Central memory CD4-positive, alpha-beta T cell (primary cell): ENCODE results near the gene APMAP.

Experiments used
- DNase-seq: peaks from one replicate; pipeline ENCODE4 v3.0.0; 2022
- total RNA-seq, 3 experiments: gene quantifications; one replicate each; lab custom pipeline; 2026; lab: John Stamatoyannopoulos, UW

APMAP gene
- total RNA-seq: 22.0 to 99.5 (median 73.2) reads per million in 3 experiments

- DNase-seq: peak; percentile 93
Observed at GRCh38 chr20:24992487-24993205, at the start of gene APMAP. Gene APMAP, minus strand, starts transcription at chr20:24992751. Its CDS starts 63 bp downstream, at chr20:24992688.

DNA sequence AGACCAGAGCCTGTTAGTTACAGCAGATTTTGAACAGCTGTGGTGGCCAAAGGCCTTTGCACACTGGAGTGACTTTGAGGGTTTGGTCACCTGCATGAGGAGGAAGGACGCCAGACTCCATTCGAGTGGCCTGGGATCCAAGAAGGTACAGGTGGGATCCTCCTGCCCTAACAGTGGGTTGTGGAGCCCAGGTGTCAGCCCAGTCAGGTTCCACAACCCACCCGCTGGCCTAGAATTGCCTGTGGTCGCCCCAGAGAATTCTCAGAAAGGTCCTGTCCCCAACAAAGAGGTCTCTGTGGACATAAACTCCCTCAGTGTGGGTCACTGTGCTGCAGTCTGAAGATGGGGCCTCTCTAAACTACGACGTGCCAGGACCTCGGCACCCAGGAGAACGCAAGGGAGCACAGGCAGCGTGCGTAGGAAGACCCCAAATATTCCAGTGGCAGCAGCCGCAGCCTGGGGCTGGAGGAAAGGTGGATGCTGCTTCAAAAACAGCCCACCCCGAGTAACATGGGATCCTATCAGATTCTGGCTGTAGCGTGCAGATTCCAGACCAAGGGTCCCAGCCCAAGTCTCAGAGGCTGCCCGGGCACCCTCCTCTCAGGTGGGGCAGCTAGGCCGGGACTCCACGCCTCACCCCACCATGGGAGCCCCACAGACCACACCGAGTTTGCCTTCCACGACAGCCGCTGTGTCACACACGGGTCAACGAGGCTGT lies 49.4 kb upstream of the APMAP start:
- no peak for DNase-seq

DNA sequence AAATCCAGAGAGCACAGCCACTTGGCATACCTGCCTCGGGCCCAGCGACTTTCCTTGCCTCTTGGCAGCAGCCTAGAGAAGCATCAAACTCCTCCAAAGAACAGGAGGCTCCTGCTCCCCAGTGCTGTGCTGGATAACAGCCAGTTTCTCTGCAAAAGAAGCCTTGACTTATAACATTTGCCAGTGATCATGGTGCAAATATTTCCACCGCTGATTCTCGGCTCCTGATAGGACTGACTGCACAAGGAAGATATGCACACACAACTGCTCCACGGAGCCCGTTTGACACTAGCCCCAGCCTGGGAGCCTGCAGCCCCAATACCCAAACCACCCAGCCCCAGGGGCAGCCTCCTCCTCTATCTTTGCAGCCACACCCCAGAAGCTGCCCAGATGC lies 47.9 kb upstream of the APMAP start:
- DNase-seq: no peak

- DNase-seq: no peak
Observed at GRCh38 chr20:25039697-25040437, 47.3 kb upstream of the APMAP start.

DNA sequence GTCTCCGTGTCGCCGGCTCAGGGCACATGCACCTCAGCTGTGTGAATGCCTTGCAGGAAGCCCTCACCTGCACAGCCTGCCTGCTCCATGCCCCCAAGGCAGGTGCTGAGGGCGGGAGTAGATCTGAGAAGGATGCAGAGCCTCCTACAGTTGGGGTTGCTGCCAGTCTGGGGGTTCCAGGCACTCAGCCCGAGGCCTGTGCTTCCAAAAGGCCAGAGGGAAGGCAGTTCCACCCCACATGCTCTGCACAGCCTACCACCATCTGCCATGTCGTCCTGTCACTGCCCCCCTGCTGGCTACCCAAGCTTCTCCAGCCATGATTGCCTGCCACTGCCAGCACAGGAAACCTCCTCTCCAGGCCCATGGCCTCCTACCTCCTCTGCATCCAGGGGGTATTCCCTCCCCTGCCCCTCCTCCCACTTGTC lies 46.1 kb upstream of the APMAP start:
- DNase-seq: no peak

DNA sequence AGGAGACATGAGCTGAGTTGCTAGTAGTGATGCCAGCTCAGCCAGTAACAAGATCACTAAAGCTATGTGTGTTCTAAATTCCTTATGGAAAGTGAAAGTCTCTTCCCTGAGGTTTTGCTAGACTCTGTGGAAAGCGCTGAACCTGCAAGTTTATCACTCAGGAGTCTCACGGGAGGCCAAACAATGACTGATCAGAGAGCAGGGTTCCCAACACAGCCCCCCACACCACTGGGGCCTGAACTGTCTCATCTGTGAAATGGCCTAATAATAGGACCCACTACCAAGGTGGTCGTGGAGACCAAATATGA lies 45.5 kb upstream of the APMAP start:
- no peak for DNase-seq

DNA sequence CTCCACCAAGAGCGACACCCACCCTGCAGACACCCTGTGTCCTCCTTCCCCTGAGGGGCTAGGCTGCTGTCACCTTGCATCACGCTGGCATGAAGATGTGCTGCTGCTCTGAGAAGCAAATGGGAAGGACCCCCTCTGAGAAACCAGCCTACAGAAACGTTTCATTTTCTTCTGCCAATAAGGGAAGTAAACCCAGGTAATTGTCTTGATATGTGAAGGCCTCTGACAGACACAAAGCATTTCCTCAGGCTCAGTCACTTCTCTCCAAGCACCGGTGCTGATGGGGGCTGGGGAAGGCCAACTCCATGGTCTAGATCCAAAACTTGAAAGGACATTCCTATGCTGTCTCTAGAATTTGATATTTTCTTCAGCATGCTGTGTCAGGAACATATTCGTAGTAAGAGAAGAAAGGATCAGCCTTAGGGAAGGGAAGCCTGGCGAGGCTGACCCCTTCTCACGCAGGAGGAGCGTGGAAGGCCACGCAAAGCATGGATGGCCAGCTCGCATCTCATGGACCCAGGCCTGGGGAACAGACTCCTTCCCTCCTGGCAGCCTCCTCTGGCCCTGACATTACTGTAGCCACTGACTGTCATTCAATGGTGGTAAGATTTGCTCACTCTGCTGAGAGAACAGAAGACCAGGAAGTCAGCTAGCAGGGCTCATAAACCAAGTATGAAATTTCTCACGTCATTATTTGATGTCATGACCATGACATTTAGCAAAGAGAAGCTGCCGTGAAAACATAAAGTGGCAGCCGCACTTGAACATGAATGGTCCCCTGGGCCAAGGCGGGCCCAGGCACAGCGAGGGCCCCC lies 44.9 kb upstream of the APMAP start:
- no peak for DNase-seq

DNA sequence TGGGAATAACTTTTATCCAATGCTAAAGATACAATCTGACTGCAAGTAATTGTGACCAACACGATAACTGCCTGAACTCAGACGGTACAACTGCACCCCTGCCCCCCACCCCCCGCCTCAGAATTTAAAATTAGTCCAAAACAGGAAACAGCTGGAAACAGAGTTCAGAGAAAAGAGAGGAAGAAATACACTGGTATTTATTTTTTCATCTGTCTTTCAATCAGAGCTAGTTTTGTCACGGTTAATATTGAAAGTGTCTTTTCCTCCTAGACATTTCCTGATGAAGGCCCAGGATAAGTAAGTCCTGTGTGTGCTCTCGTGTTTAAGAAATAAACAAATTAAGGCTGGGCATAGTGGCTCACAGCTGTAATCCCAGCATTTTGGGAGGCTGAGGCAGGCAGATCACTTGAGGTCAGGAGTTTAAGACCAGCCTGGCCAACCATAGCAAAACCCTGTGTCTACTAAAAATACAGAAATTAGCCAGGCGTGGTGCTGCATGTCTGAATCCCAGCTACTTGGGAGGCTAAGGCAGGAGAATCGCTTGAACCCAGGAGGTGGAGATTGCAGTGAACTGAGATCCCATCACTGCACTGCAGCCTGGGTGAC lies 43.9 kb upstream of the APMAP start:
- DNase-seq: no peak

- DNase-seq: no peak
Observed at GRCh38 chr20:25035921-25036320, 43.4 kb upstream of the APMAP start.

- no peak for DNase-seq
Observed at GRCh38 chr20:25033924-25034300, 41.4 kb upstream of the APMAP start.

DNA sequence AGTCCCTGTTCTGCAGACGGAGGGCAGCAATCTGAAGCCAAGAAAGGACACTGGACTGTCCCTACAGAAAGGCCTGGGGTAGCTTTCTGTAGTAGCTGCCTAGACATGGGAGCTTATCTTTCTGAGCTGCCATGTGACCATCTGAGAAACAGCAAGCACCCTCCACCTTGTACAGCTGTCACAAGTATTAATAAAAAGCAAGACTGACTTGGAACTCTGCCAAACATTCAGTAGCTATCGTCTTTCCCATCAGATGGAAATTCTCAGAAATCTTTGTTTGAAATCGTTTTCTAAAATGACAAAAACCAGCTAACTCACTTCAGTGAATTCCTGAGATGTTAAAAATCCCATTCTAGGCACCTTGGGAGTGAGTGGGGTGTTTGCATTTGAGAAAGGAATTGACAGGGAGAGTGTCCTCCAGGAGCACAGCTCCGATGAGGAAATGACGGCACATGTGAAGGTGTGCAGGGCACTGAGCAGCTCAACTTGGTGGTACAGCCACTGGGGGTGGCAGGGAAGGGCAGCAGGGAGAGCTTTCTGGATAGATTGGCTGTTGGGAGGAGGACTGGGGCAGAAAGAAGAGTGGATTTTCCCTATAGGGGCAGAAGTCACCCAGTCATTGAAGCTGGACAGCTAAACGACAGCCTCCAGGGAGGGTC lies 40.8 kb upstream of the APMAP start:
- no peak for DNase-seq

DNA sequence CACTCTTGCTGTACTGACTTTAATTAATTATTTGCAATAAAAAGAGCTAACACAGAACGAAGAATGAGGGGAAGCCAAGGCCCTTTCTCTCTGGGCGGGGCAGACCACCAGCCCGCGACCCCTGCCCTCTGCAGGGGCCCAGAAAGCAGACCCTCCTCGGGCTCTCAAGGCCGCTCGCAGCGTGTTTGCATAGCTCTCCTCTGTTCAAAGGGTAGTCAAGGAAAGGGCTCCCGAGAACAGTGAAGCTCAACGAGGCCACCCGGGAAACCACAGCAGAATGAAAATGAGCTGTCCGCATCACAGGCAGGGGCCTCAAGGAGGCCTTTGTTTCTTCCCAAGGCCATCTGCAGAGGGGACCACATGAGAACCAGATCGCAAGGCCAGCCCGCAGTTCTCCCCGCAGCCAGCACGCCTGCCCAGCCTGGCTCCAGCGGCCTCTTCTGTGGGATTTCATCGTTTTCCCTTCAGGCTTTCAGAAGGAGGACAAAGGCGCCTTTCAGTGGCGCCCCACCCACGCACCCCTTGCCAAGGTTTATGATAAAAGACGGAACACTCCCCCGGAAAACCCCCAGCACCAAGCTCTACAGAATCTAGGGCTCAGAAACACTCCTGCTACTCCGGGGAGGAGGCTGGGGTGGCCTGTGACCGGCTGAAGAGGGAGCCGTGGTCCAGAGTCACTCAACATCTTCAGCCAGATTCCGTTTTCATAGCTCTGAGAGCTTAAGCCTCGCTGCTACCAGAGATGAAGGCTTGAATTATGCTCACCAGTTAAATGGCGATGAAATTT lies 40.1 kb upstream of the APMAP start:
- no peak for DNase-seq

GRCh38 chr20:25032065-25032477 lies 39.5 kb upstream of the APMAP start:
- DNase-seq: no peak

GRCh38 chr20:25031241-25031640 lies 38.7 kb upstream of the APMAP start:
- no peak for DNase-seq

GRCh38 chr20:25030649-25031207 lies 38.2 kb upstream of the APMAP start:
- DNase-seq: no peak

DNA sequence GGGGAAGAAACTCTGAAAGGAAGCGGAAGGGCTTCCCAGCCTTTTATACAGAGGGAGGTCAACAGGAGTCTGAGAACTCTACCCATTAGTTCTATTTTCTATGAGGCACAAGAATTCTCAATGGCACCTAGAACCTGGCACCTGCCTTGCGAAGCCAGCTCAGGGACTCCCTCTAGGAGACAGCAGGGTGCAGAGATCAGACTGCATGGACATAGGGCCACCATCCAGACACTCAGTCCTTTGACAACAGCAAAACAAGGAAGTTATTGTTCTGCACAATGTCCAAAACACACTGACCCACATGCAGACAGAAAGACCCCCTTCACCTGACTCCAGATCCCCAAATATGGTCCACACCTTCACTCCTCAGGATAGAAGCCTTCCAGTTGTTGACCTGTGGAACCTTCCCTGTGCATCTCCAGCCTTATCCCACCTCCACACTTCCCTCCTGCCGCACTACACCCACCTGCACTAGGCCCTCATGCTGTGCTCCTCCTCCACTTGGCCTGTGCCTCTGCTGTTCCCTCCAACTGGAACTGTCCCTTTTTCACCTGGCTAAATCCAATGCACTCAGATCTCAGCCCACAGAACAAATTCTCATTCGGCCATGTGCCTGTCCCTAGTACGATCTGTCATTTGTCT lies 37.6 kb upstream of the APMAP start:
- DNase-seq: no peak

DNA sequence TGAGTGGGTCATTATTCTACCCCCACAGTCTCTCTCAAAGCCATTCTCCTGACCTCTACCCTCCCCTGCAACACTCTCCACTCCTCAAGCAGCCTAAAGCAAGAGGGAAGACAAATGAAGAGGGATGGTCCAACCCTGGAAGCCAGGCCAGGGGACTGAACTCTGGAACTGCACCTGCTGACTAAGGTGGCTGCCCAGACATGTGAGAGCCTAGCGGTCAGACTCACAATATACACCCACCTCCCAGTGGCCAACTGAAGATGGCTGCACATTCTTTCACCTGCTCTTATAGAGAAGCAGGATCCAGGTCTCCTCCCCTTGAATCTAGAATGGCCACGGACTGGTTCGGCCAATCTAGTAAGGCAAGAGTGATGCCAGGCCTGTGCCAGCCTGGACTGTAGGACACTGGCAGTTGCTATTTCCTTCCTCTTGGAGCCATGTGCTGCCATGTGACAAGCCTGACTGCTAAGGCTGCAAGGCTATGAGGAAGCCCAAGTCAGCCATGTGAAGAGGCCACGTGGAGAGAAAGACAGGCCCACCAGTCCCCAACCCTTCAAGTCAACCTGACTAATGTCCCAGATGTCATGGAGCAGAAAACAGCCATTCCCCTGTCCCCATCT lies 33.5 kb upstream of the APMAP start:
- DNase-seq: no peak

GRCh38 chr20:25025091-25025861 lies 32.7 kb upstream of the APMAP start:
- no peak for DNase-seq

DNA sequence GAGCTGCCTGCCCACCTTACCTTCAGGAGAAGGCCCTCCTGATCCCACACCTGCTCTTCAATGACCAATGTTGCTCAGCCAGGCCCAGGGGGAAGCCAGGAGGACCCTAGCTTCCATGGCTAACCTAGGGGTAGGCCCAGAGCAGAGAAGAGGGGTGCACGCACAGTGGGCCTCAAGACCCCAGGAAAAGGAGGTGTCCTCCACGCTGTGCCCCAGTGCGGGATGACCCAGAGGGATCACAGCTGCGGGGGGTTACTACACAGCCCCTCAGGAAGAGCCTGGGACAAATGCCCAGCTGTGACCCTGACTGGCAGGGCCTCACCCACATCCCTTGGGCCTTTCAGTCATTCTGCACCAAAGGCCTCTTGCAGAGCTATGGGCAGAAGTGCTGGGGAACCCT lies 31.6 kb upstream of the APMAP start:
- no peak for DNase-seq
